ENCODE results near the gene TRAF2.

DNA sequence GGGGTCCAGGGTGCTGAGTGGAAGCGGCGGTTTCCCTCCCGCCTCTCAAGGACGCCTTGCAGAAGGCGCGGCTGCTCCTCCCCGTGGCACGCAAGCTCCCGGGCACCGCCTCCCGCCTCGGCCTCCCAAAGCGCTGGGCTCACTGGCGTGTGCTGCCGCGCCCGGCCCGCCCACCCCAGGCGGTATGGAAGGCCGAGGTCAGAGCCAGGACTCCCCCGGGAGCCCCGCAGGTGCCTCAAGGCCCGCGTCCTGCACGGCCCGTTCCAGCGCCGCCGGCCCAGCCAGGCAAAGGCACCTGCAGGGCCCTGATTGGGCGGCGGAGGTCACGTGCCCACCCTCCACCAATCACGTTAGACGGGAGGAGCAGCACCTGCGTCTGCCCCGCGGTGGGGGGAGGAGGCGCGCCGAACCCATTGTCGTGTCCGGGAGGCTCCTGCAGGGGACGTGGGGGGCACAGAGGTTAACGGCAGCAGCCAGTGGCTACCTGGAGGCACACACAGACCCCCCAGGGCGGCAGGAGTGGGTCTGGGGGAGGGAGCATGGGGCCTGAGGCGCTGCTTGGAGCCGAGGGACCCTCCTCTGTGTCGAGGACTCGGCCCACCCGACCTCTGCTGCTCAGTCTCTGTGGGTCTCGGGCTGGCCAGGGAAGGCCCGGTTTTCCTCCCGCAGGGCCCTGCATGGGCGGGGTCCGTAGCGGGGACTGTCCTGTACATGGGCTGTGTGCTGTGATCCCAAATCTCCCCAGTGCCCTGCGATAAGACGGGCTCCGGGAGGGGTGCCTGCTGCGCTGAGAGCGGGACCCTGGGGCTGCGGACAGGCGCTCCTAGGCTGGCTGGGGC is 63.7 kb downstream of the TRAF2 start:
- TF ChIP-seq, protein P1, sequence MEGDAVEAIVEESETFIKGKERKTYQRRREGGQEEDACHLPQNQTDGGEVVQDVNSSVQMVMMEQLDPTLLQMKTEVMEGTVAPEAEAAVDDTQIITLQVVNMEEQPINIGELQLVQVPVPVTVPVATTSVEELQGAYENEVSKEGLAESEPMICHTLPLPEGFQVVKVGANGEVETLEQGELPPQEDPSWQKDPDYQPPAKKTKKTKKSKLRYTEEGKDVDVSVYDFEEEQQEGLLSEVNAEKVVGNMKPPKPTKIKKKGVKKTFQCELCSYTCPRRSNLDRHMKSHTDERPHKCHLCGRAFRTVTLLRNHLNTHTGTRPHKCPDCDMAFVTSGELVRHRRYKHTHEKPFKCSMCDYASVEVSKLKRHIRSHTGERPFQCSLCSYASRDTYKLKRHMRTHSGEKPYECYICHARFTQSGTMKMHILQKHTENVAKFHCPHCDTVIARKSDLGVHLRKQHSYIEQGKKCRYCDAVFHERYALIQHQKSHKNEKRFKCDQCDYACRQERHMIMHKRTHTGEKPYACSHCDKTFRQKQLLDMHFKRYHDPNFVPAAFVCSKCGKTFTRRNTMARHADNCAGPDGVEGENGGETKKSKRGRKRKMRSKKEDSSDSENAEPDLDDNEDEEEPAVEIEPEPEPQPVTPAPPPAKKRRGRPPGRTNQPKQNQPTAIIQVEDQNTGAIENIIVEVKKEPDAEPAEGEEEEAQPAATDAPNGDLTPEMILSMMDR (IDR thresholded peaks at IDR 0.05) = peak in 3 of 7 experiments; percentile 19 to 42 (median 20)
- TF ChIP-seq POLR2AphosphoS5 (IDR thresholded peaks at IDR 0.05) (peak; percentile 62 to 96 (median 91)), POLR2A (IDR thresholded peaks at IDR 0.05) (no peak), EP300 (IDR thresholded peaks at IDR 0.05) (no peak)

Measured in stomach (tissue), 4 donors.